IMR-90 (cell line): ENCODE measurements around the gene OR51B2. TPM values are rescaled to one million over a fixed set of nuclear protein-coding genes. Genes with fewer than 3 reads are reported as not detected.

Experiments used
- ATAC-seq: fragments of 200-7000 bp; cut with Tn5 transposase; 2 replicates; pipeline ENCODE4 v1.9.1; 2020; ENCODE audit warnings: low read depth, mild to moderate bottlenecking, moderate library complexity
- BruUV-seq: library from RNA; stranded (reverse); fragments of 400-500 nt; replicated peaks from 2 replicates; lab custom pipeline; 2021; lab: Mats Ljungman, UMichigan
- CTCF ChIA-PET: fragments of 300-600 bp; formaldehyde crosslinking; extraction: SDS; loops from one replicate; lab custom pipeline; 2021; ENCODE audit warnings: antibody characterized with exemption; lab: Yijun Ruan, JAX
- POLR2A ChIA-PET: fragments of 300-600 bp; sonication (Branson Sonifier 250); formaldehyde crosslinking; loops from one replicate; lab custom pipeline; 2022; ENCODE audit warnings: antibody characterized with exemption; ENCODE audit not compliant: unreplicated experiment; lab: Charles Lee
- DNase-seq: peaks from one replicate; pipeline ENCODE4 v3.0.0; 2013
- H2AFZ ChIP-seq: replicated peaks from 2 replicates; pipeline ENCODE3; 2013; ENCODE audit warnings: low read length, mild to moderate bottlenecking; ENCODE audit not compliant: poor library complexity
- H2AK5ac ChIP-seq: 2 replicates; pipeline ENCODE4 v1.6.1; 2013; ENCODE audit warnings: low read depth, low read length, inconsistent platforms
- H2AK9ac ChIP-seq: replicated peaks from 2 replicates; pipeline ENCODE3; 2013; ENCODE audit warnings: mild to moderate bottlenecking, low read depth, low read length, moderate library complexity; ENCODE audit not compliant: poor library complexity
- H2BK120ac ChIP-seq: 2 replicates; pipeline ENCODE4 v1.6.1; 2013; ENCODE audit warnings: low read depth, low read length, inconsistent platforms
- H2BK15ac ChIP-seq: 3 replicates; pipeline ENCODE4 v1.6.1; 2013; ENCODE audit warnings: low read depth, low read length, inconsistent platforms
- H2BK20ac ChIP-seq: 2 replicates; pipeline ENCODE4 v1.6.1; 2013; ENCODE audit warnings: low read depth, mild to moderate bottlenecking, inconsistent platforms, low read length, moderate library complexity
- H2BK5ac ChIP-seq: 2 replicates; pipeline ENCODE4 v1.6.1; 2013; ENCODE audit warnings: mild to moderate bottlenecking, low read depth, low read length, inconsistent platforms; ENCODE audit not compliant: poor library complexity, severe bottlenecking
- H3K14ac ChIP-seq: replicated peaks from 2 replicates; pipeline ENCODE4 v1.6.1; 2013; ENCODE audit warnings: low read depth, low read length, inconsistent platforms
- H3K18ac ChIP-seq: 2 replicates; pipeline ENCODE4 v1.6.1; 2013; ENCODE audit warnings: low read depth, low read length, control low read depth
- H3K23ac ChIP-seq: 2 replicates; pipeline ENCODE4 v1.6.1; 2013; ENCODE audit warnings: low read depth, low read length, inconsistent platforms
- H3K27ac ChIP-seq: 2 replicates; pipeline ENCODE4 v1.5.1; 2013; ENCODE audit warnings: mild to moderate bottlenecking, control low read depth, low read length; ENCODE audit not compliant: insufficient read depth
- H3K27me3 ChIP-seq: 2 replicates; pipeline ENCODE4 v1.6.1; 2013; ENCODE audit warnings: low read length; ENCODE audit not compliant: control insufficient read depth, insufficient read depth
- H3K36me3 ChIP-seq: 2 replicates; pipeline ENCODE4 v1.6.1; 2013; ENCODE audit warnings: low read length, mixed read lengths; ENCODE audit not compliant: control insufficient read depth, insufficient read depth
- H3K4ac ChIP-seq: 2 replicates; pipeline ENCODE4 v1.6.1; 2013; ENCODE audit warnings: low read depth, low read length, inconsistent platforms
- H3K4me1 ChIP-seq: 2 replicates; pipeline ENCODE4 v1.6.1; 2013; ENCODE audit warnings: low read length, mixed read lengths; ENCODE audit not compliant: control insufficient read depth, insufficient read depth
- H3K4me2 ChIP-seq: 2 replicates; pipeline ENCODE4 v1.6.1; 2013; ENCODE audit warnings: low read depth, mild to moderate bottlenecking, control low read depth, low read length, moderate library complexity
- H3K4me3 ChIP-seq: 2 replicates; pipeline ENCODE4 v1.5.1; 2013; ENCODE audit warnings: low read depth, mild to moderate bottlenecking, control low read depth, low read length, moderate library complexity; ENCODE audit not compliant: insufficient read depth
- H3K56ac ChIP-seq: 2 replicates; pipeline ENCODE4 v1.6.1; 2013; ENCODE audit warnings: low read length, inconsistent platforms; ENCODE audit not compliant: insufficient read depth; ENCODE audit errors: extremely low read depth
- H3K79me1 ChIP-seq, 2 experiments: 2 replicates each; pipeline ENCODE4 v1.6.1; 2013; ENCODE audit warnings: low read length in 2 of 2, inconsistent platforms in 1 of 2, low read depth in 1 of 2
- H3K9ac ChIP-seq: 2 replicates; pipeline ENCODE4 v1.6.1; 2013; ENCODE audit warnings: low read depth, low read length, control low read depth
- H3K9me1 ChIP-seq: 2 replicates; pipeline ENCODE4 v1.6.1; 2013; ENCODE audit warnings: low read length, inconsistent platforms; ENCODE audit not compliant: insufficient read depth
- H3K9me3 ChIP-seq: 2 replicates; pipeline ENCODE4 v1.6.1; 2013; ENCODE audit warnings: low read length; ENCODE audit not compliant: control insufficient read depth, insufficient read depth
- H4K20me1 ChIP-seq: 2 replicates; pipeline ENCODE4 v1.6.1; 2013; ENCODE audit warnings: low read length, inconsistent platforms; ENCODE audit not compliant: insufficient read depth
- H4K5ac ChIP-seq: 2 replicates; pipeline ENCODE4 v1.6.1; 2013; ENCODE audit warnings: mild to moderate bottlenecking, low read depth, low read length, control low read depth
- H4K8ac ChIP-seq, 2 experiments: 2 replicates each; pipeline ENCODE4 v1.6.1; 2013; ENCODE audit warnings: low read depth in 2 of 2, low read length in 2 of 2, control low read depth in 1 of 2, inconsistent platforms in 1 of 2
- H4K91ac ChIP-seq: 2 replicates; pipeline ENCODE4 v1.6.1; 2013; ENCODE audit warnings: low read depth, low read length, inconsistent platforms; ENCODE audit not compliant: insufficient read depth
- CEBPB ChIP-seq: IDR thresholded peaks from 2 replicates; pipeline ENCODE4 v1.6.1; 2012; ENCODE audit warnings: low read depth, low read length, improper control_type of control experiment
- CHD1 ChIP-seq: IDR thresholded peaks from 2 replicates; pipeline ENCODE4 v1.6.1; 2012; ENCODE audit warnings: low read depth, low read length, improper control_type of control experiment
- CTCF ChIP-seq: conservative IDR thresholded peaks from 2 replicates; pipeline ENCODE4 v1.5.1; 2012; ENCODE audit warnings: mild to moderate bottlenecking, low read depth, low read length, improper control_type of control experiment
- MAFK ChIP-seq: IDR thresholded peaks from 2 replicates; pipeline ENCODE4 v1.6.1; 2012; ENCODE audit warnings: low read depth, low read length, improper control_type of control experiment
- MAZ ChIP-seq: IDR thresholded peaks from 2 replicates; pipeline ENCODE4 v1.6.1; 2012; ENCODE audit warnings: low read depth, mild to moderate bottlenecking, low read length, improper control_type of control experiment, moderate library complexity, borderline replicate concordance
- MXI1 ChIP-seq: IDR thresholded peaks from 2 replicates; pipeline ENCODE4 v1.6.1; 2012; ENCODE audit warnings: low read depth, mild to moderate bottlenecking, low read length, moderate library complexity, borderline replicate concordance
- NFE2L2 ChIP-seq: fragments of 150-350 bp; IDR thresholded peaks from 2 replicates; pipeline ENCODE4 v1.6.1; 2016; ENCODE audit warnings: low read depth, mild to moderate bottlenecking, low read length
- POLR2A ChIP-seq: IDR thresholded peaks from 2 replicates; pipeline ENCODE4 v1.6.1; 2012; ENCODE audit warnings: mild to moderate bottlenecking, low read depth, low read length
- RCOR1 ChIP-seq: IDR thresholded peaks from 2 replicates; pipeline ENCODE4 v1.6.1; 2012; ENCODE audit warnings: mild to moderate bottlenecking, low read length, improper control_type of control experiment; ENCODE audit not compliant: insufficient replicate concordance
- RFX5 ChIP-seq: IDR thresholded peaks from 2 replicates; pipeline ENCODE4 v1.8.0; 2012; ENCODE audit warnings: low read depth, mild to moderate bottlenecking, low read length, moderate library complexity
- SMC3 ChIP-seq: fragments of 150-350 bp; IDR thresholded peaks from 2 replicates; pipeline ENCODE4 v1.6.1; 2016; ENCODE audit warnings: low read depth, mild to moderate bottlenecking, antibody characterized with exemption, low read length, moderate library complexity
- WGBS, 2 experiments: methylation state at CpG; one replicate each; pipeline versions ENCODE4 v1.1.5 to v1.1.7; 2013; ENCODE audit warnings: missing lambda C conversion rate in 2 of 2; ENCODE audit not compliant: insufficient read length in 1 of 2; ENCODE audit errors: extremely low coverage in 2 of 2; 5-methylcytosine and 5-hydroxymethylcytosine counted together
- dilution Hi-C: fragments of 300-500 bp; cut with HindIII; formaldehyde crosslinking; loops from one replicate; pipeline ENCODE4 v1.14.3; 2018; ENCODE audit warnings: low sequenced_read_pairs; ENCODE audit not compliant: unreplicated experiment
- in situ Hi-C: fragments of 300-500 bp; cut with MboI; formaldehyde crosslinking; loops from 3 replicates; pipeline ENCODE4 v1.14.3; 2019; ENCODE audit warnings: low sequenced_read_pairs, inconsistent platforms, mixed read lengths
- intact Hi-C: fragments of 100-400 bp; cut with micrococcal nuclease; formaldehyde crosslinking; loops from 2 replicates; pipeline ENCODE4 v1.10.0; 2022
- polyA plus RNA-seq, 3 experiments: library from polyadenylated mRNA; depleted of rRNA; stranded (reverse); fragments of >200 nt; gene quantifications; 2 replicates each; pipeline ENCODE4 v1.2.3, GENCODE V29; 2012; ENCODE audit warnings: low replicate concordance in 1 of 3
- total RNA-seq: library from RNA; depleted of rRNA; stranded (reverse); fragments of >200 nt; gene quantifications from 2 replicates; pipeline ENCODE4 v1.2.3, GENCODE V29; 2012

The OR51B2 gene
- total and polyA plus RNA-seq, 2 of the 4 experiments (the other 2 are of a cell fraction), result not detected

DNA sequence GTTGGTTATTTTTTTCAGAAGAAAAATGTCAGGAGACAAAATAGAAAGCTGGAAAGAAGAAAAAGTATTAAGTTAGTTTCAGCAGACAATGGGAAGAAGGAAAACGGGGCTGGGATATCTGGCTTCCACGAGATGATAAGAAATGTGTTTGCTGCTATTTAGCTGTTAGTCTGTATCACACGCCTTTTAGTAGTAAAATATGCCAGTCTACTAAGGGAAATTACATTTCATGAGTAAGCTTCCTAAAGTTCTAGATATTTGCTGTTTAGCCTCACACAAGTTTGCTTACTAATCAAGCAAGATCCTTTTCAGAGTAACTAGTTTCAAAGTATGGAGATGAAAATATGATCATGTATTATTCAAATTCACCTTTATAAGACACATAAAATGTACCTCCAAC, 23.8 kb downstream of the OR51B2 start:
- no TSS peak for BruUV-seq
- peak; percentile 31 for DNase-seq
- no peak overlapping the region for H2AK9ac ChIP-seq
- CTCF ChIA-PET, result no interaction called here
- no peak overlapping the region for H2AK5ac ChIP-seq
- peak overlapping the region; percentile 63 for H2BK120ac ChIP-seq
- H4K5ac ChIP-seq, result peak overlapping the region; percentile 53; the same call in 1 of the 2 replicates
- POLR2A ChIA-PET, result no interaction called here
- H3K4me3 ChIP-seq, result no peak overlapping the region
- H3K79me1 ChIP-seq, result no peaks in the 10 kb centered on the region
- H3K4ac ChIP-seq, result no peak overlapping the region
- peak overlapping the region; percentile 41 for H2BK20ac ChIP-seq
- H4K20me1 ChIP-seq, result no peaks in the 10 kb centered on the region
- H2BK15ac ChIP-seq, result peak overlapping the region; percentile 46; the same call in 1 of the 3 replicates
- peak overlapping the region; percentile 85; the same call in 1 of the 2 replicates for H3K18ac ChIP-seq
- H3K56ac ChIP-seq, result no peak overlapping the region
- intact Hi-C loops (no loop called here), dilution Hi-C loops (no loop called here), in situ Hi-C loops (no loop called here)
- no peak overlapping the region for H3K27ac ChIP-seq
- H4K91ac ChIP-seq, result no peak overlapping the region
- peak overlapping the region in 1 of 2 experiments; percentile 73; a peak in 1 of 4 replicates for H4K8ac ChIP-seq
- ATAC-seq, result no peak
- H3K27me3 ChIP-seq, result no peaks in the 10 kb centered on the region
- H3K4me2 ChIP-seq, result no peak overlapping the region
- 0 out of 2 replicates have a peak overlapping the region, but pooled peaks have one; percentile 43 for H3K14ac ChIP-seq
- H3K36me3 ChIP-seq, result no peaks in the 10 kb centered on the region
- peaks cover 9% of the 10 kb centered on the region; the same call in 1 of the 2 replicates for H3K4me1 ChIP-seq
- no peak overlapping the region; the same call in 1 of the 2 replicates for H3K9ac ChIP-seq
- no peaks in the 10 kb centered on the region for H3K9me3 ChIP-seq
- H3K23ac ChIP-seq, result no peak overlapping the region
- no CpG with 5 or more reads among the region's 3 CpGs for WGBS, 2 experiments
- H2BK5ac ChIP-seq, result peak overlapping the region; percentile 88
- no peaks in the 10 kb centered on the region; the same call in 1 of the 2 replicates for H3K9me1 ChIP-seq
- H2AFZ ChIP-seq, result no peak overlapping the region
- no peak for TF ChIP-seq MAZ
- TF ChIP-seq MXI1, result no peak
- TF ChIP-seq MAFK, result no peak
- TF ChIP-seq NFE2L2, result no peak
- no peak for TF ChIP-seq RFX5
- TF ChIP-seq CEBPB, result no peak
- no peak for TF ChIP-seq POLR2A
- TF ChIP-seq RCOR1, result no peak
- no peak for TF ChIP-seq CTCF
- no peak for TF ChIP-seq SMC3
- no peak for TF ChIP-seq CHD1
